Left renal pelvis (tissue), 4 donors: ENCODE data around the gene SMCO2. TPM values are rescaled to one million over a fixed set of nuclear protein-coding genes. Genes with fewer than 3 reads are reported as not detected.
A peak's percentile ranks its signal among the peaks of the same experiment; 100 is the strongest.

Source experiments
- DNase-seq, 4 donors: peaks; one replicate each; pipeline ENCODE4 v3.0.0-alpha.2; 2013; ENCODE audit warnings: low read depth in 4 of 4, low spot score in 3 of 4
- polyA plus RNA-seq, 4 donors: library from polyadenylated mRNA; unstranded; fragments of 120-200 nt; gene quantifications; one replicate each; pipeline ENCODE4 v1.2.1, GENCODE V29; 2013; ENCODE audit not compliant: insufficient read length in 4 of 4

Gene SMCO2
- polyA plus RNA-seq: under 1 TPM in 3 of 4 donors, not detected in 1; 0.14 to 0.45 (median 0.37) TPM

DNA sequence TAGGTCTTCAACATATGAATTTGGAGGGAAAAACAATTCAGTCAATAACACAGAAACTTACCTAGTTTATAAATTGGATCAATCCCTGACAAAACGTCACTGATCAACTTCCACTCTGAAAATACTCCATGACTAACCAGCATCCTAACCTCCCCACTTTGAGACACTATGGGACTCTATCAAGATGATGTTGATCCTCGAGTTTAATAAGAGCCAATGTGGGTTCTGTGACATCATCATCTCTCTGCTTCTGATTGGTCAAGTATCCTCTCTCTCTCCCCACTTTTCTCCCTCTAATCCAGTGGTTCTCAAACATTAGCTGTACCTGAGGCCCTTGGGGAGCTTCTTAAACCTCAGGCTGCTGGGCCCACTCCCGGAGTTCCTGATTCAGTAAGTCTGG is at the start of gene SMCO2:
Gene SMCO2, plus strand, starts transcription at position 301 of the 400 bp plus-strand sequence. CDS start 23,896 bp downstream, outside the sequence.
- no peak for DNase-seq

GRCh38 chr12:27398466-27398865 is 48.1 kb upstream of the SMCO2 start:
- no peak for DNase-seq

DNA sequence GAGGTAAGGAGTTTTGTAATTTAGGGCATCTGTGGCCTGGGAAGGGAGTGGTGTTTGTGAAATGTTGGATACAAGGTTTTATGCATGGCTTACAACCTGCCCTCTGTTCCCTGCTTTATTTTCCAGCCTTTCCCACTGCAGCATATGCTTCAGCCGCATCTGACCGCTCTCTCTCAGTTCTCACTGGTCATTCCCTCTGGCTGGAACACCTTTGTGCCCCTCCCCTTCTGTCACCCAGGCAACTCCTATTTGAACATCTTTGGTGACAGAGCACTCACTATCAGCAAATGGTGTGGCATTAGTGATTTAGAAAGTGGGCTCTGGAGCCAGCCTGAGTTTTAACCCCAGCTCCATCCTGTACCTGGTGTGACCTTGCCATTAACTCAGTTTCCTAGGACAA is 47.5 kb upstream of the SMCO2 start:
- DNase-seq: no peak

DNA sequence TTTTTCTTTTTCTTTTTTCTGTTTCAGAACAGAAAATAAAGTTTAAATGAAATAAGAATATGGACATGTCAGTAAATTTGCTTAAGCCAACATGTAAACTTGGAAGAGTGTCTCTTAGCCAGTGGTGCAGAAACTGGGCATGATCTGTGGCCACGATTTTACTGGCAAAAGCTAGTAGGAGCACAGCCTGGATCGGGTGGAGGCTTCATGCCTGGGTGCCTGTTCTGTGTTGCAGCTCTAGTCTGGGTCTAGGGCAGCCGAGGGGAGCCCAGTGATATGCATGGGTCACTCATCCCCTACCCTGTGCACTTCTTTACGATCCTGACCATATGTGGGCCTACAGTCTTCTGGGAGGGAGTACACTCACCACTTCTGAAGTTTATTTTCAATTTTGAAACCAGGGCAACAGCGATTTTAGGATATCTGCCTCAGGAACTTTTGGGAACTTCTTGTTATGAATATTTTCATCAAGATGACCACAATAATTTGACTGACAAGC is 45.6 kb upstream of the SMCO2 start:
- DNase-seq: no peak

GRCh38 chr12:27412047-27412446 is 34.5 kb upstream of the SMCO2 start:
- no peak for DNase-seq

DNA sequence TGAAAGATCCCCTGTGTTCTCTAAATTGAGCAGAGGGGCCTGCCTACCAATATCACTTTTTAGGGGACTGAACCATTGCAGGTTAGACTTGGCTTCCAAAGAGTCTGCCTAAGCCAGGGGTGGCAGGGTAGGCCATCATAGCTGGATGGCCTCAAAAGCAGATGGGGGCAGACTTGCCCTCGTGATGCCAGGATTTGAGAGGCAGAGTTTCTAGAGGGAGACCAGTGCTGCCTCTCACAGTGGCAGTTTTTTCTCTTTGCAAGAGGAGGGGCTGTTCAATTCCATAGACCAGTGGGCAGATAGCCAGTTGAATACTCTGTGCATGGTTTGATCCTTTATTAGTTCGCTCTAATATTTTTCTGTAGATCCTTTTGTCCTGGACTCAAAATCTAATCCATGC is 23.8 kb upstream of the SMCO2 start:
- DNase-seq: no peak

DNA sequence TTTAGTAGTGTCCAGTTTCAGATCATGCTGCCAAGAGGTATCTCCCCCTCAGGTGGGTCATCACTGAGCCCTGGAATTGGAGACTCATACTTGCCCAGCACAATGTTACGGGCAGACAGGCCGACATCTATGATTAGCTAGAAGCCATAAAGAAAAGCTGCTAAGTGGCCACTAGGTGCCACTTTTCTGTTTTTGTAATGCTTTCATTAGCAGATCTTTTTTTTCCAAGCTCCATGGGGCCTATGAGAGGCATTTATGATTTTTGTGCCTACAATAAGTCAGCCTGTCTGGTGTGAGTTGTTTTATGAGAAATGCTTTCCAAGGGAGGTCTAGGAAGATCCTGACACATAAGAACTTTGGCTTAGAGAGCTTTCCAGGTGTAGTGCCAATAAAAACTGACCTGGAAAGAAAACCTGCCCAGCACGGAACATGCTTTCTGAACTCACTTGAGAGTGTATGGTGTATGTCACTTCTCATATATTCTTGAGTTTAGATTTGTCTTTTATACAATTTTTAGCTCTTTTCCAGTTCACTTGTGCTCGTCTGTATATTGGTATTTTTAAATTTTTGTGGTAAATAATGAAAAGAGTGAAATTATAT is 21.8 kb upstream of the SMCO2 start:
- peak in 3 of 4 donors; percentile 8 to 37 (median 33) for DNase-seq

DNA sequence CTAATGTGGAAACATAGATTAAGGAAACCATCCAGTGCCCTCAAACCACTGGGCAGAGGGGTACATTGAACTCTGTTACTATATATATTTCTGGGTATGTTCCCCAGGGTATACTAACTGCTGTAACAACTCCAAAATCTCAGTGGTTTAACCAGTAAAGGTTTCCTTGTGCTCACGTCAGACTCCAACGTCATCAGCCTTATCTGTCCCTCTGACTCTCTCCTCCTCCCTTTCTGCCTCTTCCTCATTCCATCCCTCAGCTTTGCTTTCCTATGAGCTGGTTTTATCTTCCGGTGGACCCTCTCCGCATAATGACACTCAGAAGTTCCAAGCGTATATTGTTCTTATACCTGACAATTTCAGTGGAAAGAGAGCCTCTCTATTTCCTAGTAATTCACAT is 21.2 kb upstream of the SMCO2 start:
- DNase-seq: no peak

DNA sequence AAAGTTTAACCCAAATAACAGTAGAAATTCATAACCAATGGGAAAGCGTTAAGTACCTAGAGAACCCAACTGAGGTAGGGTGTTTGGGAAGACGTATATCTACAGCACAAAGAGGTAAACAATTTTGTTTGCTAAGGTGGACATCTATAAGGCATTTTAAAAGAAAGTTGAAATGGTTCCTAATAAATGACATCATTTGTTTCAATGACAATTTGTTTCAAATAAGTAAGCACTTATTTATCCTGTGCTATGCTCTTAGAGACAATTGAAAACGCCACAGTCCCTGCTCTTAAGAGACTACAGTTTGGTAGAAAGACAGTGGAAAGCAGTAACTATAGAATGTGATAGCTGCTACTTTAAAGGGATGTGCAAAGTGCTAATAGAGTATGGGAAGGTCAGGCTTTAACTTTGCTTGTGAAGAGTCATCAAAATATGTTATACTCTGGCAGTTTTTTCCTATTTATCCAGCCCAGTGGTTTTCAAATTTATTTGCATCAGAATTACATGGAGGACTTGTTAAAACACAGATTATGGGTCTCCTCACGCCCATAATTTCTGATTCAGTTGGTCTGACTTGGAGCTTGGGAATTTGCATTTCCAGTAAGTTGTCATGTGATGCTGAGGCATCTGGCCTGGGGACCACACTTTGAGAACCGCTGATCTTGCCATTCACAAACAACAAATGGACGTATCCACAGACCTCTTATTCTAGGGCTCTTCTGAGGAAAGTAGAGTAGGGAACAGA is 19.6 kb upstream of the SMCO2 start:
- DNase-seq: no peak

GRCh38 chr12:27427824-27428223 is 18.7 kb upstream of the SMCO2 start:
- no peak for DNase-seq

DNA sequence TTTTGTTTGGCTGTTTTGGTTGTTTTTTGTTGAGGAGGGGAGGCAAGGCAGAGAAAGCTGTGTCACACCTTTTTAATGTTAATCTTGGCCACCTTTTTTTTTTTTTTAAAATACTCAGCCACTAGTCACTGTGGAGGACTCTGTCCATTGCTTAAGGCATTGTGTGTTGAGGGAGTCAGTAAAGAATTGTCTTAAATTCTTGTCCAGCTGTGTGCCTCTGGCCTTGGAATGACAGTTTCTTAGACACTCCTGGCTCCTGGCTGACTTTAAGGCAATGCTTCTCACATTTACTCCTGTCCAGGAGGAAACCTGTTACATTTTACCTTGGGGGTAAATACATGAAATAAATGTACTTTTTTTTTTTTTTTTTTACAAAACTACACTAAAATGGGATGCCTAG is 18.1 kb upstream of the SMCO2 start:
- DNase-seq: no peak

- no peak for DNase-seq
Measured at GRCh38 chr12:27429606-27430005, 16.9 kb upstream of the SMCO2 start.

DNA sequence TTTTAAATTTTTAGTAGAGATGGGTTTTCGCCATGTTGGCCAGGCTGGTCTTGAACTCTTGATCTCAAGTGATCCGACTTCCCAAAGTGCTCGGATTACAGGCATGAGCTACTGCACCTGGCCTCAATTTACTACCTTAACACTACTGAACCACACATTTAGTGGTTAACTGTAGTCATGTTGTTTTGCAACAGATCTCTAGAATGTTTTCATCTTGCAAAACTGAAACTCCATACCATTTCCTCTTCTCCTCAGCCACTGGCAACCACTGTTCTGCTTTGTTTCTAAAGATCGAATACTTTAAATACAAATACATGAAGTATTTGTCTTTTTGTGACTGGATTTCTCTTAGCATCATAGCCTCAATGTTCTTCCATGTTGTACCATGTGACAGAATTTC is 15.4 kb upstream of the SMCO2 start:
- DNase-seq: no peak

- DNase-seq: no peak
Measured at GRCh38 chr12:27434673-27435565, 11.6 kb upstream of the SMCO2 start.

- DNase-seq: no peak
Measured at GRCh38 chr12:27436029-27436428, 10.5 kb upstream of the SMCO2 start.

GRCh38 chr12:27436768-27437167 is 9.8 kb upstream of the SMCO2 start:
- DNase-seq: no peak

DNA sequence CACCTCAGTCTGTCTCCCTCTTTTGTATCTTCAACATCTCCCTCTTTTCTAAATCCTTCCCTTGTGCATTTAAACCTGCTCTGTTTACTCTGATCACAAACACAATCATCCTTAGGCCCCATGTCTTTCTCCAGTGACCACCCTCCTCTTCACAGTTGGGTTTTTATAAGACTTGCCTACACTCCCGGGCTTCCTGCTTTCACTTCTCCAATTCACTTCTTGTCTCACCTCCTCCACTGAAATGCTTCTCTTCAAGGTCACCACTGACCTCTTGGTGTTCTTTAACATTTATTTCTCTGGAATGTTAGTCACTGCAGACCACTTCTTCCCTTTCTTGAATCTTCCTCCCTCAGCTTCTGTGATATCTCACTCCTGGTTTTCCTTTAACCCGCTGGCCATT is 8.7 kb upstream of the SMCO2 start:
- no peak for DNase-seq

- no peak for DNase-seq
Measured at GRCh38 chr12:27447761-27448160, 1.2 kb downstream of the SMCO2 start.

- DNase-seq: no peak
Measured at GRCh38 chr12:27449026-27449425, 2.5 kb downstream of the SMCO2 start.

- no peak for DNase-seq
Measured at GRCh38 chr12:27449893-27450534, 3.5 kb downstream of the SMCO2 start.
